ENCODE data around the gene WNT5A. TPM values are rescaled to one million over a fixed set of nuclear protein-coding genes. Genes with fewer than 3 reads are reported as not detected.

Gene WNT5A
- total and polyA plus RNA-seq, 2 experiments from 2014 or later = 31.6 to 129 TPM

- Histone ChIP-seq H3K4me1 (ENCODE audit: insufficient read depth) (no peaks in the 10 kb centered on the region), H3K27ac (no peak overlapping the region), H3K4me3 (no peak overlapping the region), H3K4me2 (no peak overlapping the region), H3K9me2 (replicated peaks; ENCODE audit: insufficient read depth) (no peaks in the 10 kb centered on the region), H3K27me3 (no peaks in the 10 kb centered on the region), H4K20me1 (ENCODE audit: insufficient read depth, poor library complexity, severe bottlenecking) (no peaks in the 10 kb centered on the region), H2AFZ (no peak overlapping the region), H3K79me2 (no peaks in the 10 kb centered on the region), H3K9me3 (ENCODE audit: low read depth) (no peaks in the 10 kb centered on the region), H3K36me3 (replicated peaks; ENCODE audit: insufficient read depth, low read depth) (no peaks in the 10 kb centered on the region)
- DNase-seq (ENCODE audit: low spot score) = no peak
- TF ChIP-seq EZH2 (IDR thresholded peaks at IDR 0.05; ENCODE audit: borderline replicate concordance) = no peak
- no peak for TF ChIP-seq EZH2phosphoT487 (IDR thresholded peaks at IDR 0.05; ENCODE audit: low read depth, severe bottlenecking, unreplicated experiment)
- TF ChIP-seq CTCF (IDR thresholded peaks at IDR 0.05; ENCODE audit: poor library complexity) = no peak
- WGBS (ENCODE audit: low lambda C conversion rate, missing lambda C conversion rate) = 95% methylated on average over 6 of the region's 6 CpGs
Measured at GRCh38 chr3:55431041-55431440, 56.1 kb downstream of the WNT5A start.

- no peak for TF ChIP-seq EZH2phosphoT487 (IDR thresholded peaks at IDR 0.05; ENCODE audit: low read depth, severe bottlenecking, unreplicated experiment)
- TF ChIP-seq EZH2 (IDR thresholded peaks at IDR 0.05; ENCODE audit: borderline replicate concordance) = no peak
- no peak for TF ChIP-seq CTCF (IDR thresholded peaks at IDR 0.05; ENCODE audit: poor library complexity)
- 30% methylated on average over 5 of the region's 5 CpGs for WGBS (ENCODE audit: low lambda C conversion rate, missing lambda C conversion rate)
Measured at GRCh38 chr3:55427739-55428138, 59.4 kb downstream of the WNT5A start.

GRCh38 chr3:55426486-55426885 lies 60.6 kb downstream of the WNT5A start:
- 67% methylated on average over 4 of the region's 4 CpGs for WGBS (ENCODE audit: low lambda C conversion rate, missing lambda C conversion rate)
- H3K4me2 ChIP-seq = no peak overlapping the region
- DNase-seq (ENCODE audit: low spot score) = no peak
- no peak overlapping the region for H3K4me3 ChIP-seq
- no peaks in the 10 kb centered on the region for H3K36me3 ChIP-seq (replicated peaks; ENCODE audit: insufficient read depth, low read depth)
- no peak overlapping the region for H2AFZ ChIP-seq
- TF ChIP-seq EZH2 (IDR thresholded peaks at IDR 0.05; ENCODE audit: borderline replicate concordance) = no peak
- no peak for TF ChIP-seq EZH2phosphoT487 (IDR thresholded peaks at IDR 0.05; ENCODE audit: low read depth, severe bottlenecking, unreplicated experiment)
- TF ChIP-seq CTCF (IDR thresholded peaks at IDR 0.05; ENCODE audit: poor library complexity) = no peak
- H3K9me2 ChIP-seq (replicated peaks; ENCODE audit: insufficient read depth) = no peaks in the 10 kb centered on the region
- no peaks in the 10 kb centered on the region for H3K9me3 ChIP-seq (ENCODE audit: low read depth)
- H3K27me3 ChIP-seq = no peaks in the 10 kb centered on the region
- H3K27ac ChIP-seq = no peak overlapping the region
- no peaks in the 10 kb centered on the region for H3K79me2 ChIP-seq
- no peaks in the 10 kb centered on the region for H3K4me1 ChIP-seq (ENCODE audit: insufficient read depth)
- no peaks in the 10 kb centered on the region for H4K20me1 ChIP-seq (ENCODE audit: insufficient read depth, poor library complexity, severe bottlenecking)

More at GRCh38 chr3:55427739-55428138, 59.4 kb downstream of the WNT5A start:
- H3K4me2 ChIP-seq = no peak overlapping the region
- H3K36me3 ChIP-seq (replicated peaks; ENCODE audit: insufficient read depth, low read depth) = no peaks in the 10 kb centered on the region
- peak overlapping the region; percentile 12 for H3K27ac ChIP-seq
- no peaks in the 10 kb centered on the region for H4K20me1 ChIP-seq (ENCODE audit: insufficient read depth, poor library complexity, severe bottlenecking)
- H3K4me3 ChIP-seq = no peak overlapping the region
- H3K4me1 ChIP-seq (ENCODE audit: insufficient read depth) = no peaks in the 10 kb centered on the region
- DNase-seq (ENCODE audit: low spot score) = no peak
- no peaks in the 10 kb centered on the region for H3K9me2 ChIP-seq (replicated peaks; ENCODE audit: insufficient read depth)
- no peaks in the 10 kb centered on the region for H3K27me3 ChIP-seq
- no peaks in the 10 kb centered on the region for H3K79me2 ChIP-seq
- no peaks in the 10 kb centered on the region for H3K9me3 ChIP-seq (ENCODE audit: low read depth)
- H2AFZ ChIP-seq = no peak overlapping the region

- no peak for DNase-seq (ENCODE audit: low spot score)
Measured at GRCh38 chr3:55423782-55424181, 63.3 kb downstream of the WNT5A start.

More at GRCh38 chr3:55423782-55424181, 63.3 kb downstream of the WNT5A start:
- no peak overlapping the region for H3K4me3 ChIP-seq
- H3K36me3 ChIP-seq (replicated peaks; ENCODE audit: insufficient read depth, low read depth) = no peaks in the 10 kb centered on the region
- no peaks in the 10 kb centered on the region for H3K9me2 ChIP-seq (replicated peaks; ENCODE audit: insufficient read depth)
- H3K4me1 ChIP-seq (ENCODE audit: insufficient read depth) = no peaks in the 10 kb centered on the region
- no peak overlapping the region for H2AFZ ChIP-seq
- H3K79me2 ChIP-seq = no peaks in the 10 kb centered on the region
- H3K4me2 ChIP-seq = no peak overlapping the region
- H3K27ac ChIP-seq = no peak overlapping the region
- H3K9me3 ChIP-seq (ENCODE audit: low read depth) = no peaks in the 10 kb centered on the region
- WGBS (ENCODE audit: low lambda C conversion rate, missing lambda C conversion rate) = 79% methylated on average over 5 of the region's 5 CpGs
- TF ChIP-seq EZH2 (IDR thresholded peaks at IDR 0.05; ENCODE audit: borderline replicate concordance) (no peak), CTCF (IDR thresholded peaks at IDR 0.05; ENCODE audit: poor library complexity) (no peak), EZH2phosphoT487 (IDR thresholded peaks at IDR 0.05; ENCODE audit: low read depth, severe bottlenecking, unreplicated experiment) (no peak)
- no peaks in the 10 kb centered on the region for H4K20me1 ChIP-seq (ENCODE audit: insufficient read depth, poor library complexity, severe bottlenecking)
- H3K27me3 ChIP-seq = no peaks in the 10 kb centered on the region

Data from hepatocyte (in vitro differentiated cells).